SK-N-SH treated with all-trans-retinoic acid at 6 μM for 48 hours (cell line): ENCODE measurements around the gene TNNI2.

Experiments used
- ESRRG ChIP-seq: fragments of 250-450 bp; sonication (Bioruptor Pico); IDR thresholded peaks from 2 replicates; pipeline ENCODE4 v1.6.1; 2021; ENCODE audit warnings: mild to moderate bottlenecking
- TF ChIP-seq, protein P1 (sequence below): fragments of 250-450 bp; sonication (Bioruptor Pico); IDR thresholded peaks from 2 replicates; pipeline ENCODE4 v1.8.0; 2020; ENCODE audit warnings: mild to moderate bottlenecking, moderate library complexity, borderline replicate concordance

DNA sequence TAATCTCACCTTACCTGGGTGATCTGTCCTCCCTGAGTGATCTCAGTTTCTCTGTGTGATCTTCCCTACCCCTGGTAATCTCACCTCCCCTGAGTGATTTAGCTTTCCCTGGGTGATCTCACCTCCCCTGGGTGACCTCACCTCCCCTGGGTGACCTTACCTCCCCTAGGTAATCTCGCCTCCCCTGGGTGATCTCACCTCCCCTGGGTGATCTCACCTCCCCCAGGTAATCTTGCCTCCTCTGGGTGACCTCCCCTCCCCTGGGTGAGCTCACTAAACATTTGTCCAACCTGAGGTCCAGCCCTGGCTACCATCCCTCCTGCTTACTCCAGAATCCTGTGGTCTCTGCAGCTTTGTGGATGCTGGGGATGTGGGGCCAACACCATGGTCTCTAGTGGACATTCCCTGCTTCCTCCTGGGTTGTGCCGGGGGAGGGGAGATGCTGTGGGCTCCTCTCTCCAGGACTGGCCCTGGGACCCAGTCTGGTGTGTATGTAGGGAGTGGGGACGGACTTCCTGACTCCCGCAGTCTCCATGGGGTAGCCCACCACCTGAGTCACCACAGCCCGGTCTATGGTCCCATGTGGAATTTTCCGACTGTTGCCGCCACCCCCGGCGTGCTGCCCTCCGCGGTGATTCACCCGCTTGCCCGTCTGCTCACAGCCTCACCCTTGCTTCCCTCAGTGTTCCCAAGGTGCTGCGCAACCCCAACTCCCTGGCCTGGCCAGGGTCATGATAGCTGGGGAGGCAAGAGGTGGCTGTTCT, 24.0 kb downstream of the TNNI2 start:
- TF ChIP-seq, protein P1, sequence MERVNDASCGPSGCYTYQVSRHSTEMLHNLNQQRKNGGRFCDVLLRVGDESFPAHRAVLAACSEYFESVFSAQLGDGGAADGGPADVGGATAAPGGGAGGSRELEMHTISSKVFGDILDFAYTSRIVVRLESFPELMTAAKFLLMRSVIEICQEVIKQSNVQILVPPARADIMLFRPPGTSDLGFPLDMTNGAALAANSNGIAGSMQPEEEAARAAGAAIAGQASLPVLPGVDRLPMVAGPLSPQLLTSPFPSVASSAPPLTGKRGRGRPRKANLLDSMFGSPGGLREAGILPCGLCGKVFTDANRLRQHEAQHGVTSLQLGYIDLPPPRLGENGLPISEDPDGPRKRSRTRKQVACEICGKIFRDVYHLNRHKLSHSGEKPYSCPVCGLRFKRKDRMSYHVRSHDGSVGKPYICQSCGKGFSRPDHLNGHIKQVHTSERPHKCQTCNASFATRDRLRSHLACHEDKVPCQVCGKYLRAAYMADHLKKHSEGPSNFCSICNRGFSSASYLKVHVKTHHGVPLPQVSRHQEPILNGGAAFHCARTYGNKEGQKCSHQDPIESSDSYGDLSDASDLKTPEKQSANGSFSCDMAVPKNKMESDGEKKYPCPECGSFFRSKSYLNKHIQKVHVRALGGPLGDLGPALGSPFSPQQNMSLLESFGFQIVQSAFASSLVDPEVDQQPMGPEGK (CRISPR knock-in tag): no peak
- no peak for TF ChIP-seq ESRRG
